Measurements from ENCODE around the gene ZNF219.
A peak's percentile ranks its signal among the peaks of the same experiment; 100 is the strongest.

ZNF219 gene

GRCh38 chr14:21092273-21093011, 6.0 kb downstream of the ZNF219 start:
- Histone ChIP-seq H3K9ac (ENCODE audit: low read length) (no peak overlapping the region), H3K4me3 (ENCODE audit: low read depth, low read length) (0 out of 2 replicates have a peak overlapping the region, but pooled peaks have one; percentile 7), H3K27me3 (ENCODE audit: control insufficient read depth, insufficient read depth, low read length) (no peaks in the 10 kb centered on the region), H3K36me3 (ENCODE audit: control insufficient read depth, insufficient read depth, low read length) (peaks cover 45% of the 10 kb centered on the region), H3K4me1 (ENCODE audit: control insufficient read depth, insufficient read depth, low read length) (peaks cover 39% of the 10 kb centered on the region), H3K9me3 (ENCODE audit: control insufficient read depth, insufficient read depth, low read depth, low read length) (no peaks in the 10 kb centered on the region), H3K27ac (ENCODE audit: low read depth, low read length) (no peak overlapping the region)

- H3K27me3 ChIP-seq (ENCODE audit: control insufficient read depth, insufficient read depth, low read length) = no peaks in the 10 kb centered on the region
- H3K4me1 ChIP-seq (ENCODE audit: control insufficient read depth, insufficient read depth, low read length) = peaks cover 34% of the 10 kb centered on the region
- no peaks in the 10 kb centered on the region for H3K9me3 ChIP-seq (ENCODE audit: control insufficient read depth, insufficient read depth, low read depth, low read length)
- H3K9ac ChIP-seq (ENCODE audit: low read length) = no peak overlapping the region
- no peak overlapping the region for H3K27ac ChIP-seq (ENCODE audit: low read depth, low read length)
- H3K4me3 ChIP-seq (ENCODE audit: low read depth, low read length) = no peak overlapping the region
- peaks cover 47% of the 10 kb centered on the region for H3K36me3 ChIP-seq (ENCODE audit: control insufficient read depth, insufficient read depth, low read length)
Observed at GRCh38 chr14:21091821-21092272, 6.6 kb downstream of the ZNF219 start.

- Histone ChIP-seq H3K27me3 (ENCODE audit: control insufficient read depth, insufficient read depth, low read length) (no peaks in the 10 kb centered on the region), H3K27ac (ENCODE audit: low read depth, low read length) (no peak overlapping the region), H3K9me3 (ENCODE audit: control insufficient read depth, insufficient read depth, low read depth, low read length) (no peaks in the 10 kb centered on the region), H3K4me3 (ENCODE audit: low read depth, low read length) (no peak overlapping the region), H3K9ac (ENCODE audit: low read length) (no peak overlapping the region), H3K4me1 (ENCODE audit: control insufficient read depth, insufficient read depth, low read length) (peaks cover 27% of the 10 kb centered on the region), H3K36me3 (ENCODE audit: control insufficient read depth, insufficient read depth, low read length) (peaks cover 53% of the 10 kb centered on the region)
Observed at GRCh38 chr14:21090940-21091663, 7.4 kb downstream of the ZNF219 start.

GRCh38 chr14:21090194-21090939, 8.1 kb downstream of the ZNF219 start:
- Histone ChIP-seq H3K36me3 (ENCODE audit: control insufficient read depth, insufficient read depth, low read length) (peaks cover 61% of the 10 kb centered on the region), H3K9me3 (ENCODE audit: control insufficient read depth, insufficient read depth, low read depth, low read length) (no peaks in the 10 kb centered on the region), H3K27me3 (ENCODE audit: control insufficient read depth, insufficient read depth, low read length) (no peaks in the 10 kb centered on the region), H3K4me1 (ENCODE audit: control insufficient read depth, insufficient read depth, low read length) (peaks cover 22% of the 10 kb centered on the region), H3K4me3 (ENCODE audit: low read depth, low read length) (no peak overlapping the region), H3K27ac (ENCODE audit: low read depth, low read length) (no peak overlapping the region), H3K9ac (ENCODE audit: low read length) (no peak overlapping the region)

GRCh38 chr14:21089877-21090193, 8.6 kb downstream of the ZNF219 start:
- H3K36me3 ChIP-seq (ENCODE audit: control insufficient read depth, insufficient read depth, low read length) = peaks cover 66% of the 10 kb centered on the region
- no peak overlapping the region for H3K9ac ChIP-seq (ENCODE audit: low read length)
- H3K9me3 ChIP-seq (ENCODE audit: control insufficient read depth, insufficient read depth, low read depth, low read length) = no peaks in the 10 kb centered on the region
- no peak overlapping the region for H3K4me3 ChIP-seq (ENCODE audit: low read depth, low read length)
- no peaks in the 10 kb centered on the region for H3K27me3 ChIP-seq (ENCODE audit: control insufficient read depth, insufficient read depth, low read length)
- no peak overlapping the region for H3K27ac ChIP-seq (ENCODE audit: low read depth, low read length)
- peaks cover 16% of the 10 kb centered on the region for H3K4me1 ChIP-seq (ENCODE audit: control insufficient read depth, insufficient read depth, low read length)

- Histone ChIP-seq H3K27ac (ENCODE audit: low read depth, low read length) (no peak overlapping the region), H3K36me3 (ENCODE audit: control insufficient read depth, insufficient read depth, low read length) (peaks cover 72% of the 10 kb centered on the region)
Observed at GRCh38 chr14:21089271-21089670, 9.2 kb downstream of the ZNF219 start.

GRCh38 chr14:21088687-21089086, 9.8 kb downstream of the ZNF219 start:
- Histone ChIP-seq H3K4me1 (ENCODE audit: control insufficient read depth, insufficient read depth, low read length) (peaks cover 11% of the 10 kb centered on the region), H3K4me3 (ENCODE audit: low read depth, low read length) (no peak overlapping the region), H3K27me3 (ENCODE audit: control insufficient read depth, insufficient read depth, low read length) (no peaks in the 10 kb centered on the region), H3K27ac (ENCODE audit: low read depth, low read length) (no peak overlapping the region), H3K36me3 (ENCODE audit: control insufficient read depth, insufficient read depth, low read length) (peaks cover 77% of the 10 kb centered on the region), H3K9me3 (ENCODE audit: control insufficient read depth, insufficient read depth, low read depth, low read length) (no peaks in the 10 kb centered on the region), H3K9ac (ENCODE audit: low read length) (no peak overlapping the region)

More at GRCh38 chr14:21089271-21089670, 9.2 kb downstream of the ZNF219 start:
- Histone ChIP-seq H3K4me1 (ENCODE audit: control insufficient read depth, insufficient read depth, low read length) (peaks cover 15% of the 10 kb centered on the region), H3K27me3 (ENCODE audit: control insufficient read depth, insufficient read depth, low read length) (no peaks in the 10 kb centered on the region), H3K9me3 (ENCODE audit: control insufficient read depth, insufficient read depth, low read depth, low read length) (no peaks in the 10 kb centered on the region), H3K9ac (ENCODE audit: low read length) (no peak overlapping the region), H3K4me3 (ENCODE audit: low read depth, low read length) (no peak overlapping the region)

GRCh38 chr14:21087294-21088091, 11.0 kb downstream of the ZNF219 start:
- Histone ChIP-seq H3K9ac (ENCODE audit: low read length) (no peak overlapping the region), H3K27ac (ENCODE audit: low read depth, low read length) (no peak overlapping the region), H3K4me1 (ENCODE audit: control insufficient read depth, insufficient read depth, low read length) (no peaks in the 10 kb centered on the region), H3K27me3 (ENCODE audit: control insufficient read depth, insufficient read depth, low read length) (no peaks in the 10 kb centered on the region), H3K4me3 (ENCODE audit: low read depth, low read length) (no peak overlapping the region), H3K9me3 (ENCODE audit: control insufficient read depth, insufficient read depth, low read depth, low read length) (no peaks in the 10 kb centered on the region), H3K36me3 (ENCODE audit: control insufficient read depth, insufficient read depth, low read length) (peaks cover 77% of the 10 kb centered on the region)

GRCh38 chr14:21086908-21087293, 11.6 kb downstream of the ZNF219 start:
- Histone ChIP-seq H3K4me3 (ENCODE audit: low read depth, low read length) (no peak overlapping the region), H3K36me3 (ENCODE audit: control insufficient read depth, insufficient read depth, low read length) (peaks cover 78% of the 10 kb centered on the region), H3K9ac (ENCODE audit: low read length) (no peak overlapping the region), H3K4me1 (ENCODE audit: control insufficient read depth, insufficient read depth, low read length) (no peaks in the 10 kb centered on the region), H3K27me3 (ENCODE audit: control insufficient read depth, insufficient read depth, low read length) (no peaks in the 10 kb centered on the region), H3K9me3 (ENCODE audit: control insufficient read depth, insufficient read depth, low read depth, low read length) (no peaks in the 10 kb centered on the region), H3K27ac (ENCODE audit: low read depth, low read length) (no peak overlapping the region)

- H3K36me3 ChIP-seq (ENCODE audit: control insufficient read depth, insufficient read depth, low read length) = peaks cover 81% of the 10 kb centered on the region
- H3K4me1 ChIP-seq (ENCODE audit: control insufficient read depth, insufficient read depth, low read length) = no peaks in the 10 kb centered on the region
- no peaks in the 10 kb centered on the region for H3K9me3 ChIP-seq (ENCODE audit: control insufficient read depth, insufficient read depth, low read depth, low read length)
- H3K27me3 ChIP-seq (ENCODE audit: control insufficient read depth, insufficient read depth, low read length) = no peaks in the 10 kb centered on the region
- no peak overlapping the region for H3K4me3 ChIP-seq (ENCODE audit: low read depth, low read length)
- no peak overlapping the region for H3K9ac ChIP-seq (ENCODE audit: low read length)
- H3K27ac ChIP-seq (ENCODE audit: low read depth, low read length) = no peak overlapping the region
Observed at GRCh38 chr14:21084998-21085853, 13.2 kb downstream of the ZNF219 start.

Measured in HUES6 (cell line).